IMR-90 (cell line): ENCODE measurements around the gene CCHCR1.

Experiments used
- POLR2A ChIP-seq: IDR thresholded peaks from 2 replicates; pipeline ENCODE4 v1.6.1; 2012; ENCODE audit warnings: mild to moderate bottlenecking, low read depth, low read length
- RFX5 ChIP-seq: IDR thresholded peaks from 2 replicates; pipeline ENCODE4 v1.8.0; 2012; ENCODE audit warnings: low read depth, mild to moderate bottlenecking, low read length, moderate library complexity
- TF ChIP-seq, protein P1 (sequence below): conservative IDR thresholded peaks from 2 replicates; pipeline ENCODE4 v1.5.1; 2012; ENCODE audit warnings: mild to moderate bottlenecking, low read depth, low read length, improper control_type of control experiment

DNA sequence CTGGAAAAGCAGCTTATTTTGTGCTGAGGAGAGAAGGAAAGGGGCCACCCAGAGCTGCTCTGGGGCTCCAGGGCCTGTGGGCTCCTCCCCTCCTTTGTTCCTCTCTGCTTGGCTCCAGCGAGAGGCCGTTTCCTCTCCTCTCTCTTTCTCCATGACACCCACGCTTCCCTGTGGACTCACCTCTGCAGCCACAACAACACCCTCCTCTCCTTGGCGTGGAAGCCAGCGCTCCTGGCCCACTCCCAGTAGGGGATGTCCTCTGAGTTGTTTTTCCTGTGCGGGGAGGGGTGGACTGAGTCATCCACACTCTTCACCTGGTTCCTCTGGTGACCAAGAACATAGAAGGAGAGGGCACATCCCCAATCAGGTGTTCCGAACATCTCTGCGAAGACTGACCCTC lies 32.4 kb downstream of the CCHCR1 start:
- TF ChIP-seq POLR2A, result no peak
- TF ChIP-seq, protein P1, sequence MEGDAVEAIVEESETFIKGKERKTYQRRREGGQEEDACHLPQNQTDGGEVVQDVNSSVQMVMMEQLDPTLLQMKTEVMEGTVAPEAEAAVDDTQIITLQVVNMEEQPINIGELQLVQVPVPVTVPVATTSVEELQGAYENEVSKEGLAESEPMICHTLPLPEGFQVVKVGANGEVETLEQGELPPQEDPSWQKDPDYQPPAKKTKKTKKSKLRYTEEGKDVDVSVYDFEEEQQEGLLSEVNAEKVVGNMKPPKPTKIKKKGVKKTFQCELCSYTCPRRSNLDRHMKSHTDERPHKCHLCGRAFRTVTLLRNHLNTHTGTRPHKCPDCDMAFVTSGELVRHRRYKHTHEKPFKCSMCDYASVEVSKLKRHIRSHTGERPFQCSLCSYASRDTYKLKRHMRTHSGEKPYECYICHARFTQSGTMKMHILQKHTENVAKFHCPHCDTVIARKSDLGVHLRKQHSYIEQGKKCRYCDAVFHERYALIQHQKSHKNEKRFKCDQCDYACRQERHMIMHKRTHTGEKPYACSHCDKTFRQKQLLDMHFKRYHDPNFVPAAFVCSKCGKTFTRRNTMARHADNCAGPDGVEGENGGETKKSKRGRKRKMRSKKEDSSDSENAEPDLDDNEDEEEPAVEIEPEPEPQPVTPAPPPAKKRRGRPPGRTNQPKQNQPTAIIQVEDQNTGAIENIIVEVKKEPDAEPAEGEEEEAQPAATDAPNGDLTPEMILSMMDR, result no peak
- no peak for TF ChIP-seq RFX5
